GM18909 (cell line): ENCODE measurements around the gene ALG12.
"Not testable (repeated sequence)": the region's sequence is repeated elsewhere in the genome, so short reads cannot be mapped to it uniquely, and the experiment has no call there.

Experiments used
- ATAC-seq: cut with Tn5 transposase; IDR thresholded peaks from one replicate; pipeline ENCODE4 v1.9.1; 2021; ENCODE audit warnings: mild to moderate bottlenecking; ENCODE audit not compliant: unreplicated experiment, poor library complexity

The ALG12 gene

GRCh38 chr22:49852568-49852897, 65.7 kb downstream of the ALG12 start:
- ATAC-seq, result not testable (repeated sequence)

GRCh38 chr22:49850959-49851802, 67.1 kb downstream of the ALG12 start:
- ATAC-seq, result no peak
